SK-N-SH (cell line): ENCODE data around the gene ITSN1. TPM values are rescaled to one million over a fixed set of nuclear protein-coding genes. Genes with fewer than 3 reads are reported as not detected.

Experiments used
- CTCF ChIA-PET: fragments of 300-600, 350-600 bp; formaldehyde crosslinking; extraction: SDS; loops from one replicate; lab custom pipeline; 2021; lab: Yijun Ruan, JAX
- POLR2A ChIA-PET: fragments of 350-600 bp; sonication (Branson Sonifier 250); formaldehyde crosslinking; extraction: SDS; loops from one replicate; lab custom pipeline; 2020; ENCODE audit warnings: antibody characterized with exemption, inconsistent platforms; lab: Yijun Ruan, JAX
- DNase-seq: peaks from one replicate; pipeline ENCODE4 v3.0.0; 2012
- H2AFZ ChIP-seq: fragments of 200-600 bp; sonication (generic); 2 replicates; pipeline ENCODE4 v1.8.1; 2016; ENCODE audit warnings: antibody characterized with exemption, mild to moderate bottlenecking, low read depth
- H3F3A ChIP-seq: fragments of 200-600 bp; sonication (generic); replicated peaks from 2 replicates; pipeline ENCODE3; 2016; ENCODE audit warnings: antibody characterized with exemption, mild to moderate bottlenecking; ENCODE audit not compliant: insufficient read depth
- H3K27ac ChIP-seq, 2 experiments: fragments of 200-500 bp in 1 of 2; fragments of 200-600 bp in 1 of 2; sonication (Bioruptor generic) in 1 of 2; sonication (generic), shearing (Covaris generic) in 1 of 2; 2 replicates each; pipeline versions ENCODE4 v1.5.1 to v1.6.1; 2014 to 2016; ENCODE audit warnings: low read depth in 2 of 2, inconsistent platforms in 1 of 2, low read length in 1 of 2, mild to moderate bottlenecking in 1 of 2, mixed read lengths in 1 of 2
- H3K27me3 ChIP-seq: fragments of 200-600 bp; sonication (generic), shearing (Covaris generic); 2 replicates; pipeline ENCODE4 v1.6.1; 2016; ENCODE audit warnings: mixed run types; ENCODE audit not compliant: insufficient read depth
- H3K36me3 ChIP-seq, 2 experiments: fragments of 200-500 bp in 1 of 2; fragments of 200-600 bp in 1 of 2; sonication (Bioruptor generic) in 1 of 2; sonication (generic) in 1 of 2; replicated peaks in 1 of 2; 2 replicates each; pipeline versions ENCODE3 to v1.5.1; 2014 to 2016; ENCODE audit warnings: low read length in 1 of 2, mild to moderate bottlenecking in 1 of 2; ENCODE audit not compliant: insufficient read depth in 2 of 2, control insufficient read depth in 1 of 2
- H3K4me1 ChIP-seq, 2 experiments: fragments of 200-500 bp in 1 of 2; fragments of 200-600 bp in 1 of 2; sonication (Bioruptor generic) in 1 of 2; sonication (generic), shearing (Covaris generic) in 1 of 2; 2 replicates each; pipeline versions ENCODE4 v1.5.1 to v1.6.1; 2014 to 2016; ENCODE audit warnings: low read depth in 1 of 2, low read length in 1 of 2, mixed run types in 1 of 2; ENCODE audit not compliant: insufficient read depth in 2 of 2, control insufficient read depth in 1 of 2
- H3K4me2 ChIP-seq: fragments of 200-600 bp; sonication (generic), shearing (Covaris generic); 2 replicates; pipeline ENCODE4 v1.6.1; 2017; ENCODE audit warnings: mixed run types
- H3K4me3 ChIP-seq, 2 experiments: fragments of 200-500 bp in 1 of 2; fragments of 200-600 bp in 1 of 2; sonication (Bioruptor generic) in 1 of 2; sonication (generic), shearing (Covaris generic) in 1 of 2; 2 replicates each; pipeline versions ENCODE4 v1.5.1 to v1.8.1; 2014 to 2016; ENCODE audit warnings: low read depth in 2 of 2, inconsistent platforms in 1 of 2, low read length in 1 of 2, mild to moderate bottlenecking in 1 of 2, mixed read lengths in 1 of 2, moderate library complexity in 1 of 2
- H3K79me2 ChIP-seq: fragments of 200-600 bp; sonication (generic); 2 replicates; pipeline ENCODE4 v1.8.1; 2017; ENCODE audit warnings: mild to moderate bottlenecking; ENCODE audit not compliant: insufficient read depth
- H3K9ac ChIP-seq: fragments of 200-600 bp; sonication (generic); 2 replicates; pipeline ENCODE4 v1.6.1; 2017; ENCODE audit warnings: mixed run types
- H3K9me2 ChIP-seq: fragments of 200-600 bp; sonication (generic); 2 replicates; pipeline ENCODE4 v1.6.1; 2017; ENCODE audit warnings: mixed run types
- H3K9me3 ChIP-seq: fragments of 200-600 bp; sonication (generic); 2 replicates; pipeline ENCODE4 v1.6.1; 2017; ENCODE audit warnings: mixed run types, mild to moderate bottlenecking, moderate library complexity
- H4K20me1 ChIP-seq: fragments of 200-600 bp; sonication (generic); 2 replicates; pipeline ENCODE4 v1.6.1; 2017; ENCODE audit warnings: mild to moderate bottlenecking, mixed run types; ENCODE audit not compliant: insufficient read depth
- ELF1 ChIP-seq: IDR thresholded peaks from 2 replicates; pipeline ENCODE4 v1.4.0; 2012
- EZH2phosphoT487 ChIP-seq: fragments of 200-600 bp; sonication (generic); IDR thresholded peaks from 2 replicates; pipeline ENCODE4 v1.6.1; 2017; ENCODE audit warnings: low read depth, mixed run types, mild to moderate bottlenecking, antibody characterized with exemption, moderate library complexity, borderline replicate concordance
- JUND ChIP-seq: IDR thresholded peaks from 2 replicates; pipeline ENCODE4 v1.4.0; 2012
- PBX3 ChIP-seq: IDR thresholded peaks from 2 replicates; pipeline ENCODE4; 2012
- RCOR1 ChIP-seq: fragments of 150-350 bp; IDR thresholded peaks from 2 replicates; pipeline ENCODE4 v1.6.1; 2017; ENCODE audit warnings: antibody characterized with exemption, low read length
- REST ChIP-seq: IDR thresholded peaks from 2 replicates; pipeline ENCODE4 v1.6.1; 2012; ENCODE audit warnings: mild to moderate bottlenecking, low read depth, low read length, moderate library complexity
- RXRA ChIP-seq: IDR thresholded peaks from 2 replicates; pipeline ENCODE4 v1.4.0; 2012; ENCODE audit warnings: low read depth, mild to moderate bottlenecking, borderline replicate concordance
- TCF12 ChIP-seq: IDR thresholded peaks from 2 replicates; pipeline ENCODE4 v1.4.0; 2012
- TEAD4 ChIP-seq: IDR thresholded peaks from 2 replicates; pipeline ENCODE4 v1.4.0; 2012; ENCODE audit warnings: mild to moderate bottlenecking, borderline replicate concordance; ENCODE audit not compliant: insufficient read depth
- WGBS: methylation state at CpG from one replicate; pipeline ENCODE4 v1.1.6; 2017; ENCODE audit warnings: low lambda C conversion rate; 5-methylcytosine and 5-hydroxymethylcytosine counted together
- polyA plus RNA-seq, 3 experiments: library from polyadenylated mRNA; depleted of rRNA; stranded (reverse); fragments of >200 nt; gene quantifications; 2 replicates each; pipeline ENCODE4 v1.2.3, GENCODE V29; 2012

Gene ITSN1
- polyA plus RNA-seq, 1 of the 3 experiments (the other 2 are of a cell fraction) = 27.8 TPM

GRCh38 chr21:33771976-33772375, 129.7 kb downstream of the ITSN1 start:
- Histone ChIP-seq H3K4me2 (no peak overlapping the region), H3K9me2 (no peaks in the 10 kb centered on the region), H3F3A (peaks cover 7% of the 10 kb centered on the region), H3K9ac (no peak overlapping the region), H3K79me2 (no peaks in the 10 kb centered on the region), H3K36me3 (peaks cover 34 to 46% of the 10 kb centered on the region in 2 experiments), H3K9me3 (no peaks in the 10 kb centered on the region), H3K4me3 (no peak overlapping the region), H3K27ac (no peak overlapping the region), H2AFZ (no peak overlapping the region), H3K27me3 (no peaks in the 10 kb centered on the region), H4K20me1 (no peaks in the 10 kb centered on the region), H3K4me1 (peaks cover 0 to 5% of the 10 kb centered on the region in 2 experiments; a peak in 1 of 4 replicates)
- POLR2A ChIA-PET = no interaction called here
- CTCF ChIA-PET = interaction anchor here (1.2 kb wide), 1 partner anchor 10 kb away, joined by 3 read pairs; no protein-coding TSS in a partner anchor
- TF ChIP-seq RXRA = no peak
- TF ChIP-seq REST = no peak
- TF ChIP-seq RCOR1 = no peak
- no peak for TF ChIP-seq ELF1
- no peak for TF ChIP-seq PBX3
- no peak for TF ChIP-seq EZH2phosphoT487
- DNase-seq = no peak
- WGBS = 98% methylated on average over 18 of the region's 18 CpGs

GRCh38 chr21:33774551-33774950, 132.2 kb downstream of the ITSN1 start:
- Histone ChIP-seq H3K9me3 (peaks cover 7% of the 10 kb centered on the region), H3F3A (peaks cover 7% of the 10 kb centered on the region), H3K27ac (no peak overlapping the region), H3K4me1 (no peaks in the 10 kb centered on the region), H2AFZ (no peak overlapping the region), H3K27me3 (no peaks in the 10 kb centered on the region), H3K79me2 (0 out of 2 replicates have a peak, but pooled peaks cover 5% of the 10 kb centered on the region), H3K4me3 (no peak overlapping the region), H3K4me2 (no peak overlapping the region), H3K9me2 (no peaks in the 10 kb centered on the region), H3K9ac (no peak overlapping the region), H4K20me1 (no peaks in the 10 kb centered on the region), H3K36me3 (peaks cover 43 to 58% of the 10 kb centered on the region in 2 experiments)
- WGBS = 95% methylated on average over 4 of the region's 4 CpGs
- ChIA-PET POLR2A (no interaction called here), CTCF (no interaction called here)
- TF ChIP-seq TEAD4 (no peak), JUND (no peak), TCF12 (no peak)
- DNase-seq = no peak
